ENCODE results near the gene SLC26A6.

The SLC26A6 gene

GRCh38 chr3:48594417-48595049 lies 40.7 kb downstream of the SLC26A6 start:
- H3K4me3 ChIP-seq (ENCODE audit: control insufficient read depth in 1 of 7, extremely low read depth in 1 of 7, insufficient read depth in 4 of 7, low read depth in 2 of 7, low read length in 6 of 7): peak overlapping the region in 3 of 7 experiments; percentile 24 to 45 (median 43)

GRCh38 chr3:48593337-48593736 lies 41.9 kb downstream of the SLC26A6 start:
- H3K27ac ChIP-seq (ENCODE audit: insufficient read depth in 1 of 2, low read depth in 1 of 2, low read length in 2 of 2, poor library complexity in 1 of 2, severe bottlenecking in 2 of 2): no peak overlapping the region
- peaks cover 0 to 12% (median 4%) of the 10 kb centered on the region in 4 experiments for H3K4me1 ChIP-seq (ENCODE audit: control extremely low read depth in 1 of 4, control insufficient read depth in 4 of 4, insufficient read depth in 4 of 4, low read length in 3 of 4)
- ChIA-PET CTCF (interaction anchor here (1.0 to 1.1 kb wide), 2 partner anchors 42 to 346 kb away, joined by 3 read pairs; partner anchors contain the start of gene SLC26A6), POLR2A (interaction anchor here (1.1 kb wide), 1 partner anchor 16 kb away, joined by 3 read pairs; the partner anchor contains the start of gene UQCRC1)
- peaks cover 0 to 11% (median 7%) of the 10 kb centered on the region in 4 experiments for H3K36me3 ChIP-seq (ENCODE audit: control insufficient read depth in 4 of 4, insufficient read depth in 4 of 4, low read length in 3 of 4)
- no peaks in the 10 kb centered on the region for H3K9me3 ChIP-seq (ENCODE audit: control extremely low read depth in 1 of 5, control insufficient read depth in 4 of 5, insufficient read depth in 2 of 5, low read depth in 1 of 5, low read length in 4 of 5)
- H3K4me3 ChIP-seq (ENCODE audit: control insufficient read depth in 1 of 7, extremely low read depth in 1 of 7, insufficient read depth in 4 of 7, low read depth in 2 of 7, low read length in 6 of 7): no peak overlapping the region
- H3K27me3 ChIP-seq (replicated peaks in 2 of 5; ENCODE audit: control insufficient read depth in 4 of 5, insufficient read depth in 5 of 5, low read length in 4 of 5): peaks cover 0 to 64% (median 18%) of the 10 kb centered on the region in 5 experiments
- WGBS (ENCODE audit: insufficient coverage): 98% methylated on average over 6 of the region's 9 CpGs
- DNase-seq: no peak

More at GRCh38 chr3:48594417-48595049, 40.7 kb downstream of the SLC26A6 start:
- ChIA-PET POLR2A (no interaction called here), CTCF (no interaction called here)
- H3K27ac ChIP-seq (ENCODE audit: insufficient read depth in 1 of 2, low read depth in 1 of 2, low read length in 2 of 2, poor library complexity in 1 of 2, severe bottlenecking in 2 of 2): no peak overlapping the region
- H3K36me3 ChIP-seq (ENCODE audit: control insufficient read depth in 4 of 4, insufficient read depth in 4 of 4, low read length in 3 of 4): peaks cover 2 to 23% (median 16%) of the 10 kb centered on the region in 4 experiments
- no peaks in the 10 kb centered on the region for H3K9me3 ChIP-seq (ENCODE audit: control extremely low read depth in 1 of 5, control insufficient read depth in 4 of 5, insufficient read depth in 2 of 5, low read depth in 1 of 5, low read length in 4 of 5)
- H3K4me1 ChIP-seq (ENCODE audit: control extremely low read depth in 1 of 4, control insufficient read depth in 4 of 4, insufficient read depth in 4 of 4, low read length in 3 of 4): peaks cover 0 to 12% (median 4%) of the 10 kb centered on the region in 4 experiments
- WGBS (ENCODE audit: insufficient coverage): 38% methylated on average over 34 of the region's 39 CpGs
- DNase-seq: peak in 1 of 3 donors; percentile 14
- H3K27me3 ChIP-seq (replicated peaks in 2 of 5; ENCODE audit: control insufficient read depth in 4 of 5, insufficient read depth in 5 of 5, low read length in 4 of 5): peaks cover 0 to 53% (median 18%) of the 10 kb centered on the region in 5 experiments

- CTCF ChIA-PET: interaction anchor here (1.0 to 1.1 kb wide), 2 partner anchors 43 to 345 kb away, joined by 3 read pairs; partner anchors contain the start of gene SLC26A6
- no peak for DNase-seq
- Histone ChIP-seq H3K27me3 (replicated peaks in 2 of 5; ENCODE audit: control insufficient read depth in 4 of 5, insufficient read depth in 5 of 5, low read length in 4 of 5) (peaks cover 0 to 64% (median 18%) of the 10 kb centered on the region in 5 experiments), H3K4me1 (ENCODE audit: control extremely low read depth in 1 of 4, control insufficient read depth in 4 of 4, insufficient read depth in 4 of 4, low read length in 3 of 4) (peaks cover 0 to 12% (median 4%) of the 10 kb centered on the region in 4 experiments), H3K36me3 (ENCODE audit: control insufficient read depth in 4 of 4, insufficient read depth in 4 of 4, low read length in 3 of 4) (peaks cover 0 to 5% (median 2%) of the 10 kb centered on the region in 4 experiments), H3K9me3 (ENCODE audit: control extremely low read depth in 1 of 5, control insufficient read depth in 4 of 5, insufficient read depth in 2 of 5, low read depth in 1 of 5, low read length in 4 of 5) (no peaks in the 10 kb centered on the region), H3K4me3 (ENCODE audit: control insufficient read depth in 1 of 7, extremely low read depth in 1 of 7, insufficient read depth in 4 of 7, low read depth in 2 of 7, low read length in 6 of 7) (no peak overlapping the region), H3K27ac (ENCODE audit: insufficient read depth in 1 of 2, low read depth in 1 of 2, low read length in 2 of 2, poor library complexity in 1 of 2, severe bottlenecking in 2 of 2) (no peak overlapping the region)
- POLR2A ChIA-PET: interaction anchor here (1.1 kb wide), 1 partner anchor 17 kb away, joined by 3 read pairs; the partner anchor contains the start of gene UQCRC1
- WGBS (ENCODE audit: insufficient coverage): 92% methylated on average over 20 of the region's 21 CpGs
Observed at GRCh38 chr3:48592519-48593087, 42.7 kb downstream of the SLC26A6 start.

- no peak for DNase-seq
- no peaks in the 10 kb centered on the region for H3K9me3 ChIP-seq (ENCODE audit: control extremely low read depth in 1 of 5, control insufficient read depth in 4 of 5, insufficient read depth in 2 of 5, low read depth in 1 of 5, low read length in 4 of 5)
Observed at GRCh38 chr3:48591886-48592518, 43.3 kb downstream of the SLC26A6 start.

GRCh38 chr3:48591436-48591835 lies 43.8 kb downstream of the SLC26A6 start:
- Histone ChIP-seq H3K9me3 (ENCODE audit: control extremely low read depth in 1 of 5, control insufficient read depth in 4 of 5, insufficient read depth in 2 of 5, low read depth in 1 of 5, low read length in 4 of 5) (no peaks in the 10 kb centered on the region), H3K4me3 (ENCODE audit: control insufficient read depth in 1 of 7, extremely low read depth in 1 of 7, insufficient read depth in 4 of 7, low read depth in 2 of 7, low read length in 6 of 7) (no peak overlapping the region), H3K27ac (ENCODE audit: insufficient read depth in 1 of 2, low read depth in 1 of 2, low read length in 2 of 2, poor library complexity in 1 of 2, severe bottlenecking in 2 of 2) (no peak overlapping the region), H3K4me1 (ENCODE audit: control extremely low read depth in 1 of 4, control insufficient read depth in 4 of 4, insufficient read depth in 4 of 4, low read length in 3 of 4) (peaks cover 0 to 12% (median 4%) of the 10 kb centered on the region in 4 experiments), H3K27me3 (replicated peaks in 2 of 5; ENCODE audit: control insufficient read depth in 4 of 5, insufficient read depth in 5 of 5, low read length in 4 of 5) (peaks cover 0 to 63% (median 18%) of the 10 kb centered on the region in 5 experiments), H3K36me3 (ENCODE audit: control insufficient read depth in 4 of 4, insufficient read depth in 4 of 4, low read length in 3 of 4) (no peaks in the 10 kb centered on the region)
- ChIA-PET POLR2A (no interaction called here), CTCF (no interaction called here)
- WGBS (ENCODE audit: insufficient coverage): 97% methylated on average over 14 of the region's 14 CpGs
- DNase-seq: no peak

More at GRCh38 chr3:48591886-48592518, 43.3 kb downstream of the SLC26A6 start:
- Histone ChIP-seq H3K4me3 (ENCODE audit: control insufficient read depth in 1 of 7, extremely low read depth in 1 of 7, insufficient read depth in 4 of 7, low read depth in 2 of 7, low read length in 6 of 7) (no peak overlapping the region), H3K4me1 (ENCODE audit: control extremely low read depth in 1 of 4, control insufficient read depth in 4 of 4, insufficient read depth in 4 of 4, low read length in 3 of 4) (peaks cover 0 to 12% (median 4%) of the 10 kb centered on the region in 4 experiments), H3K36me3 (ENCODE audit: control insufficient read depth in 4 of 4, insufficient read depth in 4 of 4, low read length in 3 of 4) (no peaks in the 10 kb centered on the region), H3K27ac (ENCODE audit: insufficient read depth in 1 of 2, low read depth in 1 of 2, low read length in 2 of 2, poor library complexity in 1 of 2, severe bottlenecking in 2 of 2) (no peak overlapping the region), H3K27me3 (replicated peaks in 2 of 5; ENCODE audit: control insufficient read depth in 4 of 5, insufficient read depth in 5 of 5, low read length in 4 of 5) (peaks cover 0 to 64% (median 18%) of the 10 kb centered on the region in 5 experiments)
- POLR2A ChIA-PET: no interaction called here
- CTCF ChIA-PET: interaction anchor here (1.1 kb wide), 1 partner anchor 345 kb away, joined by 3 read pairs; no protein-coding TSS in a partner anchor
- WGBS (ENCODE audit: insufficient coverage): 90% methylated on average over 16 of the region's 22 CpGs

- no peak overlapping the region for H3K4me3 ChIP-seq (ENCODE audit: control insufficient read depth in 1 of 7, extremely low read depth in 1 of 7, insufficient read depth in 4 of 7, low read depth in 2 of 7, low read length in 6 of 7)
- no peaks in the 10 kb centered on the region for H3K9me3 ChIP-seq (ENCODE audit: control extremely low read depth in 1 of 5, control insufficient read depth in 4 of 5, insufficient read depth in 2 of 5, low read depth in 1 of 5, low read length in 4 of 5)
- no peak overlapping the region for H3K27ac ChIP-seq (ENCODE audit: insufficient read depth in 1 of 2, low read depth in 1 of 2, low read length in 2 of 2, poor library complexity in 1 of 2, severe bottlenecking in 2 of 2)
- H3K27me3 ChIP-seq (replicated peaks in 2 of 5; ENCODE audit: control insufficient read depth in 4 of 5, insufficient read depth in 5 of 5, low read length in 4 of 5): peaks cover 0 to 33% (median 8%) of the 10 kb centered on the region in 5 experiments
- DNase-seq: no peak
- H3K36me3 ChIP-seq (ENCODE audit: control insufficient read depth in 4 of 4, insufficient read depth in 4 of 4, low read length in 3 of 4): no peaks in the 10 kb centered on the region
- WGBS (ENCODE audit: insufficient coverage): 34% methylated on average over 14 of the region's 15 CpGs
- no peaks in the 10 kb centered on the region for H3K4me1 ChIP-seq (ENCODE audit: control extremely low read depth in 1 of 4, control insufficient read depth in 4 of 4, insufficient read depth in 4 of 4, low read length in 3 of 4)
- POLR2A ChIA-PET: no interaction called here
- CTCF ChIA-PET: no interaction called here
Observed at GRCh38 chr3:48588230-48588629, 47.0 kb downstream of the SLC26A6 start.
